Mesenteric fat pad (tissue), 1 donor: ENCODE data around the gene C6orf136. TPM values are rescaled to one million over a fixed set of nuclear protein-coding genes. Genes with fewer than 3 reads are reported as not detected.

Source experiments
- DNase-seq: peaks from one replicate; pipeline ENCODE4 v3.0.0-alpha.2; 2020; ENCODE audit warnings: low spot score
- total RNA-seq: library from RNA; stranded (reverse); fragmentation: NEBNext Ultra II Directional; extraction: Animal tissue kit (Norgen Biotek cat#: 25700); gene quantifications from one replicate; pipeline ENCODE4 v1.2.1, GENCODE V29; 2021
- donor health status: DM: yes; HTN: yes; CAD: no.

C6orf136 gene
- total RNA-seq, 1 donor from 2014 or later = 12.4 TPM

DNA sequence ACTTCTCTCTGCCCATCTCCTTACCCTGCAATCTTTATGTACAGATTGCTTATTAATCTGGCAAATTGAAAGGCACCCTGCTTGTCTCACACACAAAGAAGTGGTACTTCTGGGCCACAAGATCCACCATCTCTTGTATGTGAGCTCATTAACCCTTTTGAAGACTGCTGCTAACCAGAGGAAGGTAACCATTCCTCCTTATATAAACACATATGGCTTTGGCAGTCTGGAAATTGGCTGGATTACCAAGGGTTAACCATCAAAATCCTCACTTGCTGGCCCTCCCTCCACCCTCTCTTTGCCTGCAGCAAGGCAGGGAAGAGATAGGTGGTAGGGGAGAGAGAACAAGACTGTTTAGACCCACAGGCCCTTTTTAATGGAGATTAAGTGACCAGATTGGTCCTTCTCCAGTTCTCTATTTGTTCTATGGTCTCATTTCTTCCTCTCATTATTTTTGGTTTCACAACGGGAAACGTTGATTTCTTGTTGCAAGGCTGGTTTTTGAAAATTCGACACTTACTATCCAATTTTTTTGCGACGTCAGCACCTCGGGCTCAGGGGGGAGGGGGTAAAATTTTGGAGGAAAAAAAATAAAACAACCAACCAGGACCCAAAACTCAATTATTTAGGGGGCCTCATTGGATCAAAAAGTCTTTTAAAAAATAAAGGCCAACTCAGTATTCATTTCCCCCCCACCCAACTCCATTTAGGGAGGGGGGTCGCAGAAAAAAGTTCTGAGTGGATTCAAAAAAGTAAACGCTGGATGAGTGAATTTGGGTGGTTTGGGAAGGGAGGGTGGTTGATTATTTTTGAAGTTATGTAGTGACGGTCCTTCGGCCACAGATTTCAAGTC lies 30.7 kb upstream of the C6orf136 start:
- DNase-seq = no peak

GRCh38 chr6:30616811-30617564 lies 29.9 kb upstream of the C6orf136 start, which contains the start of gene PPP1R10:
PPP1R10 (minus strand) TSS chr6:30617243; CDS start chr6:30609944, 7,299 bp downstream.
- DNase-seq = peak; percentile 100

DNA sequence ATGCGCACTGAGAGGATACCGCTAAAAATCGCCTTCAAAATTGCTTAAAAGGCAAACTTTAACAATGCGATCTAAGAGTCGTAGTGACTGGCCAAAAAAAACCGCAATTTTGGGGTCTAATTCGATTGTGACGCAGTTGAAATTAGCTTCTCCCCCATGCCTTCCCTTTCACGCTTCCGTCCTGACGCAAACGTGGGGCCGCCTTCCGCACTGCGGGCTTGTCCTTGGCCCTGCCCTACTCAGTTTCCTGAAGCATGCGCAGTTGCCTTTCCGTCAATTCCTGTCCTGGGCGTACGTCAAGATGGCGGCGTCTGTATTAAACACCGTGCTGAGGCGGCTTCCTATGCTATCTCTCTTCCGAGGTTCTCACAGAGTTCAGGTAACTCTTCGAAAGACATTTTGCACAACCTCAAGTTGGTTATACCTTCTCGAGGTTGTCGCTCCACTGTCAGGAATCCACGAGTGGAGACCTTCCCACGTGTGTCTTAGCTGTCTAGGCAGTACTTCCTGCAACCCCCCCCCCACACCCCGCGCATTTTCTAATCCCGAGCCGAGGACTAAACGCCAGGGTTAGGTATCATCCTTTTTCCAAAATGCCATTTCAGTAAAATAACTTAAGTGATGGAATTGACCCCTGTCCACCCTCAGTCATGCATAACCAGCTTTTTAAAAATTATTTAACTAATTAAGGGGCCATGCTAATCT lies 29.2 kb upstream of the C6orf136 start, which contains the start of gene MRPS18B:
Gene MRPS18B (plus strand): TSS at position 276 of the 705 bp plus-strand sequence. CDS start 26 bp downstream, at position 302.
- peak; percentile 97 for DNase-seq

GRCh38 chr6:30618270-30618797 lies 28.6 kb upstream of the C6orf136 start:
- no peak for DNase-seq

- DNase-seq = no peak
These were observed 27.4 kb upstream of the C6orf136 start for GRCh38 chr6:30619561-30619960.

DNA sequence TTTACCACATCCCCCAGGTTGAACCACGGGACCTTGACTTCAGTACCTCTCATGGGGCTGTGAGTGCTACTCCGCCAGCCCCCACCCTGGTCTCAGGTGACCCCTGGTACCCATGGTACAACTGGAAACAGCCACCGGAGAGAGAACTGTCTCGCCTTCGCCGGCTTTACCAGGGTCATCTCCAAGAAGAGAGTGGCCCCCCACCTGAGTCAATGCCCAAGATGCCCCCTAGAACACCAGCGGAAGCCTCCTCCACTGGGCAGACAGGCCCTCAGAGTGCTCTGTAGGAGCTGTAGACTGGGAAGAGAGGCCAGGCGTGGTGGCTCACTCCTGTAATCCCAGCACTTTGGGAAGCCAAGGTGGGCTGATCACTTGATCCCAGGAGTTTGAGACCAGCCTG lies 21.4 kb upstream of the C6orf136 start:
- no peak for DNase-seq

DNA sequence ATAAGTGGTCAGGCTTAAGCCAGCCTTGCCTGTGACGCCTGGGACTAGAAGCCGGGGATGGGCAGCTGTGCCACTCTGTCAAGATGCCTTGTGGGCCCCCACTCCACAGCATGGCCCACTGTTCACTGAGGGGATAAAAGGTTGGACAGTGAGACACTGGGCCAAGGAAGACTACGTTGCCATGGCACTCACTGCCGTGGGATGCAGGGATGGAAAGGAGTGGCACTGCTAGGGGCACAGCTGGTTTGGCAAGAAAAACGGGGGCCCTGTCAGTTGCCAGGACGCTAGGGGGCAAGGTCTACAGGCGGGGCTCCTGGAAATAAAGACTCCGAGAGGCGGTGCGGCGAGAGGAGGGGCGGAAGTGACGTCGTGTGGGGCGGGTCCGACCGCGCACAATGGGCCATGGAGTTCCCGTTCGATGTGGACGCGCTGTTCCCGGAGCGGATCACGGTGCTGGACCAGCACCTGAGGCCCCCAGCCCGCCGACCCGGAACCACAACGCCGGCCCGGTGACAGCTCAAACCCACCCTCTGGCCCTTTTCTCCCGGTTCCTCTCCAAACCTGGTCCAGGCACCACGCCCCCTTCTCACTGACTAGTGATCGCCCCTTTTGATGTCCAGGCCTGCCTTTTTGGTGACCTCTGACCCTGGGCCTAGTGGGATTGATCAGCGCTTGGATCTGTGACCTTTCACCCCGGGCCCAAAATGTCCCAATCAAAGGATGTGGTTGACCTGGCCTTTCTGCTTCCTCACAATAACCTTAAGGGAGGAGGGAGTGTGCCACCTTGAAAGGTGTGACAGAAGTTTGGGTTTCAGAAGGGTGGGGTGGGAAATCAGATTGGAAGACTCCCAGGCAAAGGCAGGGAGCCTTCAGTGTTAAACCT lies 20.2 kb upstream of the C6orf136 start, which contains the start of gene ATAT1:
Gene ATAT1 (plus strand): TSS at position 391 of the 883 bp plus-strand sequence.
- peak; percentile 97 for DNase-seq

GRCh38 chr6:30635834-30636233 lies 11.1 kb upstream of the C6orf136 start:
- no peak for DNase-seq

DNA sequence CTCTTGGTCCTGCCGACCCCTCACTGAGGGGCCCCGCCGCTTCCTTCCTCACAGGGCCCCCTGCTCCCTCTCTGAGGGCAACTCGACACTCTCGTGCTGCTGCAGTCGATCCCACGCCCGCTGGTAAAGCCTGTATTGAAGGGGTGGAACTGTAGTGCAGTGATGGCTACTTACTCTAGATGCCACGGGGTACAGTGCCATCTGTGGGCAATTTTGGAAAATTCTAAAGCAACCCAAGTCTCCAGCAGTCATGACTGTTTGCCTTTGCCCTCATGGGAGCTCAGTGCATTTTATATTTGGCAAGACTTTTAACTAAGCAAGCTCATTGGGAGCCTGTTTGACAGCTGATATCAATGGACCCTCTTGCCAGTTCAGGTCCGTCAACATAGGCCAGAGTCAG lies 6.5 kb upstream of the C6orf136 start:
- no peak for DNase-seq

DNA sequence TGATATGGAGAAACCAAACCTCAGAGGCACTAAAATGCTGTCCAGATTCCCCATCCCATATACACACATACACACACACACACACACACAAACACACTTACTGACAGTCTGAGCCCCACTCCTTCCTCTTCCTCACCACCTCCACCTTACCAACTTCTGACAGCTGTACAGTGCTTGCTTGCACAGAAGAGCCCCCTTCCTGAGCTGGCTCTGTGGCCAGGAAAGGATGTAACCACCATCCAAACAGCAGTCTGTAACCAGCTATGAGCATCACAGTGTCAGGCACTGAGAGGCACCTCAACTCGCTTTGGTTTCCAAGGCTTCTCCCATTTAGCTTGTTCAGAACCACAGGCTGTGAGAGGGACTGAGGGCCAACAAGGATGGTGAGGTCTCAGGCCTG lies 5.9 kb upstream of the C6orf136 start:
- DNase-seq = no peak

GRCh38 chr6:30643656-30644055 lies 3.3 kb upstream of the C6orf136 start:
- no peak for DNase-seq

DNA sequence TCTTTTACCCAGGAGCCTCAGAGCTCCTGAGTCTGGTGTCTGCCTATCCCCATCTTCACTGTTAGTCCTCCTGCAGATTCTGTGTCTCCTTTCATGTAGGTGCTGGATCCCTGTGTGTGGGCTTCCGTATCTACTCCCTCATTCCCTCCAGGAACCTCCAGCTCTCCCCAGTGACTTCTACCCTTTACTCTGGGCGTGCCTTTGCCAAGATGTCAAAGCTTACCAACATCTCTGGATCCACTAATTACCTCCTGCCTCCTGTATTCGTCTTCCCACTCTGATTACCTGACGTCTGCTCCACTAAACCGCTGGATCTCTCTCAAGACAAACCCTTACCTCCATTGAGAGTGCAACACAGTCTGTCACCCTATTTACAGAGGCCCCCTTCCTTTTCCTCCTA lies 2.2 kb upstream of the C6orf136 start:
- DNase-seq = no peak

- no peak for DNase-seq
These were observed 944 bp upstream of the C6orf136 start for GRCh38 chr6:30645989-30646388.

DNA sequence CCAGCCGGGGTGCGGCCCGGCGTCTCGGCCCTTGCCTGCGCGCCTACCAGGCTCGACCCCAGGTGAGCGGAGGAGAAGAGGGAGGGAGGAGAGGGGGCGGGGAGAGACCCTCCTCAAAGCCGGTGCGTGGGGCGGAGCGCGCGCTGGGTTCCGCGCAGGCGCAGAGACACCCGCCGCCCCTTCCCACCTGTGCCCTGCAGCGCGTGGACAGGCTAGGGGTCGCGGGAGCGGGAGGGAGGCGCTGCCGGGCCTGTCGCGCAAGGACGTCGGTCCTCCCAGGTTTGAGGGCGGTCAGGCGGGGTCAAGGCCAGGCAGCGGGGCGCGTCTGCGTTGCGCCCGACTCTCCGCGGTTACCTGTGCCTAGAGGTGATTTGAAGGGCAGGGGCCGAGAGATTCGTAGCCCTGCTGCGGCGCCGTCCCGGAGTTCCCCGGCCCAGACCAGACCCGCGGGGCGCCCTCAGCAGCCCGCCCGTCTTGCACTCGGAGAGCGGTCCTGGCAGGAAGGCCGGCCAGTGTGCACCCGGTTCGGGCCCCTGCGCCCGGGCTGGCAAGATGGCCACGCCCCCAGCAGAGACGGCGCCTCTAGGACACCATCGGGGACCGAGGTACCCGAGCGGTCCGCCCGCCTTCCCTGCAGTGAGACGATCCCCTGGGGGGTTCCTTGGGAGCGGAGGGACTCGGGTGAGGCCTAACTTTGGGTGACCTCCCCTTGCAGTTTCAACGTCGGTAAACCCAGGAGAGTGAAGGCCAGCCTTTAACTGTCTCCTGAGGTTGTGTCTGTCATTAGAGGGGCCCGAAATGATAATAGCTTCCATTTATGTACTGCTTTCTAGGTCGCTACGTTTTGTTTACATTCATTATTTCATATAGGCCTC lies 546 bp downstream of the C6orf136 start:
- peak; percentile 93 for DNase-seq

DNA sequence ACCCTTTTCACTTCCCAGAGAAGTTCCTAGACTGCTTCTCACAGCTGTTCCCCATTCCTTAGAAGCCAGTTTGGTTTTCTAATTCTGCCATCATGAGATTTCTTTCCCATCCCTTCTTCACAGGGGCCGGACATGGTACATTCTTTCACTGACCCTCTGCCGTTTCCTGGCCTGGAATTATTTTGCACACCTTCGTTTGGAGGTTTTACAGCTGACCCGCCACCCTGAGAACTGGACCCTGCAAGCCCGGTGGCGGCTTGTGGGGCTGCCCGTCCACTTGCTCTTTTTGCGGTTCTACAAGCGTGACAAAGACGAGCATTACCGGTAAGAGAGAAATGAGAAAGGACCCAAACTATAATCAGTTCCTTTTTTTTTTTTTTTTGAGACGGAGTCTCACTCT lies 4.2 kb downstream of the C6orf136 start:
- DNase-seq = no peak

- no peak for DNase-seq
These were observed 8.1 kb downstream of the C6orf136 start for GRCh38 chr6:30654798-30655742.

DNA sequence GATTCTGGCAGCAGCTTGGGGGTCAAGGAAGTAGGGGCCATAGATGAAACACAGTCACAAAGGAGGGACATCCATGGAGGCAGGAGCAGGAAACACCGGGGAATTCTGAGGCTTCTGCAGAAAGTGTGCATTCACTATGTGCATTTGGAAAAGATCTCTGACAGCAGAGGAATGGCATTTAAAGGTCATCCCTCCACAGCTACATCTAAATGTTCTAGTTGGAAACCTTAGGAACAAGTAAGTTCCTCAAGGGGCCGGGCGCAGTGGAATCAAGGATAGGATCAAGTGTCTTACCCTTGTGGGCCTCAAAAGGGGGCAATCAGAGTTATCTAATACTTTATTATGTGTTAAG lies 8.8 kb downstream of the C6orf136 start:
- DNase-seq = no peak

DNA sequence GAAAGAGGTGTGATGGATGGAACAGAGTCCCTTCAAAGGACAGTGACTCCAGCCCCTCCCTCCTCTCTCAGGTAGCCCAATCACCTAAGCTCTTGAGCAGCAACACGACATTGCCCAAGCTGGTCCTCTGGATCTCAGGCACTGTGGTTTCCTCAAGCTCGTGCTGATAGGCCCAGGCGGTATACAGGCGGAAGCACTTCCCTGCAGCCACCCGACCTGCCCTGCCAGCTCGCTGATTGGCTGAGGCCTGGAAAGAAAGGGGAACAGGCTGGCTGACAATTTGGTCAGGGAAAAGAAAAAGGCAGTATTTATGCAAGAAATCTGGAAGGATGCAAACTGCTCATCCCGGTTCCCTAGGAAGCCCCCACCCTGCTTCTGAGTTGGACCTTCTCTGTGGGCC lies 9.6 kb downstream of the C6orf136 start:
- no peak for DNase-seq
